Bronchial smooth muscle cell (primary cell): ENCODE results near the gene WDR82. TPM values are rescaled to one million over a fixed set of nuclear protein-coding genes. Genes with fewer than 3 reads are reported as not detected.

Experiments used
- total RNA-seq: library from RNA; depleted of rRNA; stranded (reverse); fragments of >200 nt; gene quantifications from 2 replicates; pipeline ENCODE4 v1.2.1, GENCODE V29; 2014

Gene WDR82
- total RNA-seq, result 56.0 and 63.6 TPM in 2 replicates

GRCh38 chr3:52278510-52279069, at the start of gene WDR82:
TSS of gene WDR82 (minus strand) at chr3:52278649. CDS start at chr3:52278361, 288 bp downstream.

GRCh38 chr3:52315977-52316764, 37.7 kb upstream of the WDR82 start, which contains the start of gene DNAH1:
TSS of gene DNAH1 (plus strand) at chr3:52316319. CDS start at chr3:52322443, 6,124 bp downstream.

GRCh38 chr3:52245322-52246263, 32.9 kb downstream of the WDR82 start, which contains the start of gene PPM1M:
TSS of gene PPM1M (plus strand) at chr3:52245759. CDS start at chr3:52245825, 66 bp downstream.

GRCh38 chr3:52238761-52239701, 39.4 kb downstream of the WDR82 start, which contains the start of gene TWF2:
TSS of gene TWF2 (minus strand) at chr3:52239158. CDS start at chr3:52239016, 142 bp downstream.

GRCh38 chr3:52225452-52226228, 52.8 kb downstream of the WDR82 start, which contains the start of gene TLR9:
TSS of gene TLR9 (minus strand) at chr3:52225645. CDS start at chr3:52225529, 116 bp downstream.

Other genes with a start within 250 kb of the WDR82 start
- 2.8 and 3.5 TPM in 2 replicates for gene DUSP7, start 222.1 kb downstream of the WDR82 start, total RNA-seq
- gene POC1A, start 124.2 kb downstream of the WDR82 start, total RNA-seq, result 2.6 and 5.4 TPM in 2 replicates
- gene ALAS1, start 80.5 kb downstream of the WDR82 start, total RNA-seq, result 27.3 and 28.2 TPM in 2 replicates
- gene TLR9, start 53.0 kb downstream of the WDR82 start, total RNA-seq, result under 0.01 and 0.09 TPM in 2 replicates
- 78.8 and 87.5 TPM in 2 replicates for gene TWF2, start 39.5 kb downstream of the WDR82 start, total RNA-seq
- 27.0 and 38.6 TPM in 2 replicates for gene PPM1M, start 32.9 kb downstream of the WDR82 start, total RNA-seq
- gene GLYCTK, start 9.2 kb upstream of the WDR82 start, total RNA-seq, result 6.5 and 9.5 TPM in 2 replicates
- 2.0 and 4.8 TPM in 2 replicates for gene DNAH1, start 37.7 kb upstream of the WDR82 start, total RNA-seq
- gene BAP1, start 131.4 kb upstream of the WDR82 start, total RNA-seq, result 53.6 and 66.9 TPM in 2 replicates
- 3.5 and 4.4 TPM in 2 replicates for gene PHF7, start 132.0 kb upstream of the WDR82 start, total RNA-seq
- 0.26 TPM in 1 of 2 replicates, not detected in the other for gene SEMA3G, start 166.5 kb upstream of the WDR82 start, total RNA-seq
- 0.43 and 0.63 TPM in 2 replicates for gene TNNC1, start 175.4 kb upstream of the WDR82 start, total RNA-seq
- gene NISCH, start 177.0 kb upstream of the WDR82 start, total RNA-seq, result 81.8 and 82.5 TPM in 2 replicates
- under 0.01 and 0.32 TPM in 2 replicates for gene STAB1, start 216.7 kb upstream of the WDR82 start, total RNA-seq